K562 (cell line): ENCODE measurements around the gene PCBP2. TPM values are rescaled to one million over a fixed set of nuclear protein-coding genes. Genes with fewer than 3 reads are reported as not detected.
A peak's percentile ranks its signal among the peaks of the same experiment; 100 is the strongest.

Experiments
- ATAC-seq: fragments of 200-7000 bp; cut with Tn5 transposase; 3 replicates; pipeline ENCODE4 v1.9.1; 2020; ENCODE audit warnings: moderate library complexity
- BruUV-seq: library from RNA; stranded (reverse); fragments of 400-500 nt; replicated peaks from 2 replicates; lab custom pipeline; 2021; lab: Mats Ljungman, UMichigan
- CTCF ChIA-PET: fragments of 300-600 bp; formaldehyde crosslinking; extraction: SDS; loops from one replicate; lab custom pipeline; 2021; ENCODE audit warnings: low intra/inter-chr PET ratio; lab: Yijun Ruan, JAX
- POLR2A ChIA-PET: fragments of 300-600, 350-650 bp; sonication (Branson Sonifier 250); formaldehyde crosslinking; extraction: SDS; loops from one replicate; lab custom pipeline; 2021; ENCODE audit warnings: antibody characterized with exemption, inconsistent platforms; lab: Yijun Ruan, JAX
- DNase-seq, 4 experiments: peaks; one replicate each; pipeline versions ENCODE4 v3.0.0 to v3.0.0-alpha.2; 2011 to 2018; ENCODE audit warnings: low spot score in 3 of 4, mixed read lengths in 3 of 4; ENCODE audit errors: extremely low read depth in 1 of 4
- FAIRE-seq: peaks from 2 replicates; lab custom pipeline; 2011; peaks lifted over from hg19 to GRCh38; lab: Jason Lieb, UNC
- H2AFZ ChIP-seq: 2 replicates; pipeline ENCODE4 v1.6.0; 2011; ENCODE audit warnings: low read depth, low read length, control low read depth, inconsistent platforms
- H3K27ac ChIP-seq: fragments of 200-600 bp; 3 replicates; pipeline ENCODE4 v1.8.0; 2011; ENCODE audit warnings: low read depth, mild to moderate bottlenecking, control low read depth, inconsistent platforms, low read length, moderate library complexity, mixed read lengths; ENCODE audit errors: extremely low read depth
- H3K27me3 ChIP-seq, 2 experiments: fragments of 300-600 bp in 1 of 2; 2 replicates in 1 of 2; 3 replicates in 1 of 2; pipeline versions ENCODE4 v1.6.0 to v1.8.0; 2011; ENCODE audit warnings: inconsistent platforms in 2 of 2, low read length in 2 of 2, mild to moderate bottlenecking in 1 of 2, mixed read lengths in 1 of 2, moderate library complexity in 1 of 2; ENCODE audit not compliant: control insufficient read depth in 2 of 2, insufficient read depth in 2 of 2
- H3K36me3 ChIP-seq: fragments of 300-600 bp; 3 replicates; pipeline ENCODE4 v1.8.0; 2011; ENCODE audit warnings: mild to moderate bottlenecking, low read length, inconsistent platforms; ENCODE audit not compliant: control insufficient read depth, insufficient read depth
- H3K4me1 ChIP-seq, 2 experiments: fragments of 200-600 bp in 1 of 2; replicated peaks in 1 of 2; 2 replicates in 1 of 2; 3 replicates in 1 of 2; pipeline versions ENCODE4 v1.5.1 to v1.8.0; 2011; ENCODE audit warnings: inconsistent platforms in 2 of 2, low read length in 2 of 2, mild to moderate bottlenecking in 1 of 2, mixed read lengths in 1 of 2, moderate library complexity in 1 of 2; ENCODE audit not compliant: control insufficient read depth in 2 of 2, insufficient read depth in 2 of 2
- H3K4me2 ChIP-seq: 2 replicates; pipeline ENCODE4 v1.6.1; 2011; ENCODE audit warnings: low read length, control low read depth, inconsistent platforms, mixed read lengths; ENCODE audit not compliant: insufficient read depth
- H3K4me3 ChIP-seq: fragments of 200-600 bp; sonication (generic), shearing (Covaris generic); 2 replicates; pipeline ENCODE4 v1.5.1; 2016; ENCODE audit warnings: control low read depth, inconsistent platforms
- H3K79me2 ChIP-seq: fragments of 200-600 bp; 3 replicates; pipeline ENCODE4 v1.8.0; 2011; ENCODE audit warnings: low read length, inconsistent platforms; ENCODE audit not compliant: control insufficient read depth, insufficient read depth
- H3K9ac ChIP-seq, 2 experiments: 2 replicates each; pipeline versions ENCODE4 v1.6.0 to v1.6.1; 2011; ENCODE audit warnings: low read depth in 2 of 2, low read length in 2 of 2, control low read depth in 1 of 2, inconsistent platforms in 1 of 2, mild to moderate bottlenecking in 1 of 2, mixed read lengths in 1 of 2; ENCODE audit not compliant: insufficient read depth in 1 of 2
- H3K9me1 ChIP-seq: one replicate; pipeline ENCODE4 v1.6.0; 2011; ENCODE audit warnings: inconsistent platforms, mild to moderate bottlenecking, low read length, moderate library complexity; ENCODE audit not compliant: control insufficient read depth, insufficient read depth
- H3K9me3 ChIP-seq: replicated peaks from 2 replicates; pipeline ENCODE4 v1.5.1; 2011; ENCODE audit warnings: low read depth, low read length, inconsistent platforms; ENCODE audit not compliant: control insufficient read depth, insufficient read depth
- H4K20me1 ChIP-seq: replicated peaks from 2 replicates; pipeline ENCODE4 v1.6.1; 2011; ENCODE audit warnings: low read length, inconsistent platforms, mixed read lengths; ENCODE audit not compliant: control insufficient read depth, insufficient read depth
- JUN ChIP-seq, 2 experiments: sonication (generic) in 1 of 2; formaldehyde crosslinking in 1 of 2; IDR thresholded peaks; 2 replicates each; pipeline versions ENCODE4 v1.6.1 to v1.8.0; 2012 to 2022; ENCODE audit warnings: borderline replicate concordance in 2 of 2, mild to moderate bottlenecking in 2 of 2, improper control_type of control experiment in 1 of 2, low read depth in 1 of 2, low read length in 1 of 2, missing genetic modification reagents in 1 of 2
- POLR2A ChIP-seq: fragments of 450-650 bp; conservative IDR thresholded peaks from 2 replicates; pipeline ENCODE4 v1.6.1; 2016
- POLR2AphosphoS5 ChIP-seq: IDR thresholded peaks from 2 replicates; pipeline ENCODE4 v1.6.1; 2011; ENCODE audit warnings: mild to moderate bottlenecking, low read depth, low read length, moderate library complexity; ENCODE audit not compliant: control insufficient read depth, insufficient read depth
- RBFOX2 ChIP-seq: fragments of 200-400 bp; formaldehyde crosslinking; IDR thresholded peaks from 2 replicates; pipeline ENCODE4 v1.6.1; 2017; ENCODE audit warnings: low read depth, mild to moderate bottlenecking, low read length, moderate library complexity
- SIN3B ChIP-seq: fragments of 450-650 bp; IDR thresholded peaks from 2 replicates; pipeline ENCODE4 v1.6.1; 2017; ENCODE audit warnings: low read depth, mild to moderate bottlenecking, moderate library complexity
- SMARCB1 ChIP-seq: IDR thresholded peaks from 2 replicates; pipeline ENCODE4 v1.6.1; 2011; ENCODE audit warnings: improper control_type of control experiment, low read depth; ENCODE audit not compliant: insufficient read length
- SUPT5H ChIP-seq: fragments of 450-650 bp; IDR thresholded peaks from 2 replicates; pipeline ENCODE4 v1.6.1; 2016
- ZNF133 ChIP-seq: fragments of 250-450 bp; sonication (Bioruptor Pico); IDR thresholded peaks from 2 replicates; pipeline ENCODE4 v1.4.0; 2020; ENCODE audit warnings: mild to moderate bottlenecking
- WGBS: fragments of 100-300 bp; shearing (Covaris generic); methylation state at CpG from one replicate; pipeline ENCODE4 v1.1.6; 2016; ENCODE audit warnings: low coverage, mixed read lengths; ENCODE audit not compliant: insufficient coverage; ENCODE audit errors: missing lambda C conversion rate; 5-methylcytosine and 5-hydroxymethylcytosine counted together
- in situ Hi-C: fragments of 300-500 bp; cut with MboI; formaldehyde crosslinking; loops from 4 replicates; pipeline ENCODE4 v1.15.0; 2018; ENCODE audit warnings: inconsistent platforms, mixed read lengths
- intact Hi-C: fragments of 100-400 bp; cut with micrococcal nuclease; formaldehyde crosslinking; loops from 2 replicates; pipeline ENCODE4 v1.14.2; 2022
- polyA plus RNA-seq, 8 experiments: library from polyadenylated mRNA; depleted of rRNA in 4 of 8; stranded (reverse) in 5 of 8; unstranded in 3 of 8; fragments of >200 nt; fragmentation: Nextera tagmentation in 2 of 8; fragmentation: Illumina TruSeq in 1 of 8; extraction: Ambion mirVana in 2 of 8; extraction: Trizol in 1 of 8; gene quantifications; 2 replicates each; pipeline versions ENCODE4 v1.2.1 to v1.2.3, GENCODE V29; 2011 to 2014; ENCODE audit warnings: inconsistent platforms in 1 of 8, missing spikeins in 1 of 8
- total RNA-seq, 7 experiments: library from RNA; depleted of rRNA in 6 of 7; stranded (reverse); fragments of >200 nt in 6 of 7; fragmentation: Illumina TruSeq in 2 of 7; extraction: Trizol in 2 of 7; gene quantifications; 2 replicates each; pipeline versions ENCODE4 v1.2.1 to v1.2.3, GENCODE V29; 2011 to 2021; ENCODE audit warnings: low replicate concordance in 1 of 7
- TF ChIP-seq, protein P1 (sequence below), 2 experiments: fragments of 250-450 bp in 1 of 2; fragments of 450-650 bp in 1 of 2; sonication (Bioruptor Pico) in 1 of 2; IDR thresholded peaks; 2 replicates each; pipeline versions ENCODE4 v1.6.1 to v1.8.0; 2016 to 2021; ENCODE audit warnings: mild to moderate bottlenecking in 2 of 2, moderate library complexity in 2 of 2, missing compliant biosample characterization in 1 of 2, missing genetic modification characterization in 1 of 2
- TF ChIP-seq, protein P2 (sequence below): IDR thresholded peaks from 2 replicates; pipeline ENCODE4 v1.6.1; 2014; ENCODE audit warnings: antibody characterized with exemption

The PCBP2 gene
- total and polyA plus RNA-seq, 9 of the 15 experiments (the other 6 are each of a cell fraction or from before 2014, with no cell fraction given): 137 to 831 (median 328) TPM

DNA sequence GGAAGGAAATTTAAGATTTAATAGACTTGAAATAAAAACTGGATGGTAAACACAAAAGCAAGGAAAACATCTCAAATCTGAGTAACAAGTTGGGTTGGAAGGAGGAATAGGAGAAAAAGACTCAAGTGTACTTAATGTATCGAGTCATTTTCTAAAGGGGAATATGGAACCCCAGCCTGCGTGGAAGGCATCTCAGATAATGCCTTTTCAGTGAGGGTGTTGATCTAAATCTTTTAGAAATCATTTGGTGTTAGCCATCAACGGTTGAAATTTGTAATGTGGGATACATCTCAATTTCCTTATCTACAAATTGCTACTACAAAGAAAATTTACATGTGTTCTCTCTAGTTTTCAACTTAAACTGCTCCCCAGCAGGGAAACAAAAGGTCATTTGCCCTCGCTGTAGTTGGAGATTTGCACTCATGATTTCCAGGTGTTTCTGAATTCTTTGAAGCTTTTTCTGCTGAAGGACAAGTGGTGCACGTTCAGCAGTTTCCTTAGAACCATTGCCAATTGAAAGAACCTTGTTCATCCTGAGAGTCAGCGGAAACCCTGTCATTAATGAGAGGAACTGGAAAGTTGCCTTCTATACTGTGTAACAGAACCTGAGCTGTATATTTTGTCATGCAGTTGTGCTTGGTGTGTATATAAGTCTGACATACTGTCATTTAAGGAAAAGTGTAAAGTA lies 2.2 kb downstream of the PCBP2 start (continued):
- TF ChIP-seq SMARCB1: no peak
- TF ChIP-seq, protein P1, sequence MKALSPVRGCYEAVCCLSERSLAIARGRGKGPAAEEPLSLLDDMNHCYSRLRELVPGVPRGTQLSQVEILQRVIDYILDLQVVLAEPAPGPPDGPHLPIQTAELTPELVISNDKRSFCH (CRISPR knock-in tag; IDR thresholded peaks at IDR 0.05): no peak
- TF ChIP-seq, protein P1 (tag; IDR thresholded peaks at IDR 0.05): no peak
- peak; percentile 50 for TF ChIP-seq RBFOX2
- TF ChIP-seq SIN3B: no peak
- TF ChIP-seq ZNF133 (CRISPR knock-in tag): no peak
- TF ChIP-seq, protein P2, sequence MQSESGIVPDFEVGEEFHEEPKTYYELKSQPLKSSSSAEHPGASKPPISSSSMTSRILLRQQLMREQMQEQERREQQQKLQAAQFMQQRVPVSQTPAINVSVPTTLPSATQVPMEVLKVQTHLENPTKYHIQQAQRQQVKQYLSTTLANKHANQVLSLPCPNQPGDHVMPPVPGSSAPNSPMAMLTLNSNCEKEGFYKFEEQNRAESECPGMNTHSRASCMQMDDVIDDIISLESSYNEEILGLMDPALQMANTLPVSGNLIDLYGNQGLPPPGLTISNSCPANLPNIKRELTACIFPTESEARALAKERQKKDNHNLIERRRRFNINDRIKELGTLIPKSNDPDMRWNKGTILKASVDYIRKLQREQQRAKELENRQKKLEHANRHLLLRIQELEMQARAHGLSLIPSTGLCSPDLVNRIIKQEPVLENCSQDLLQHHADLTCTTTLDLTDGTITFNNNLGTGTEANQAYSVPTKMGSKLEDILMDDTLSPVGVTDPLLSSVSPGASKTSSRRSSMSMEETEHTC: no peak

DNA sequence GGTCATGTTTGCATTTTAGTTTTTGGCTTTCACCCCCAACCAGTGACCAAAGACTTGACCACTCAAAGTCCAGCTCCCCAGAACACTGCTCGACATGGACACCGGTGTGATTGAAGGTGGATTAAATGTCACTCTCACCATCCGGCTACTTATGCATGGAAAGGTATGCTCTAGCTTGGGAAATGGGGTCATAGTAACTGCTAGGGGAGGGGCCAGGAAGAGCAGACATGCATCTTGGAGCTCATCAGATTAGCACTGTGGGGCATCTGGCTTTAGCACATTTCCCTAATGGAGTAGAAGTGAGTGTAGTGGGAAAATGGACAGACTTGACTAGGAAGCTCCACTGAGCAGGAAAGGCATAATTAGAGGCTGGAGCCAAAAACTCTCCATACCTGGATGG lies 2.8 kb downstream of the PCBP2 start:
- peak overlapping the region; percentile 10; the same call in 1 of the 2 replicates for H3K4me2 ChIP-seq
- no TSS peak for BruUV-seq
- peaks cover 70% of the 10 kb centered on the region for H3K36me3 ChIP-seq
- peak overlapping the region in 1 of 2 experiments; percentile 3; a peak in 1 of 4 replicates for H3K9ac ChIP-seq
- no peak overlapping the region for H3K27ac ChIP-seq
- peaks cover 0 to 17% of the 10 kb centered on the region in 2 experiments; a peak in 3 of 5 replicates for H3K4me1 ChIP-seq
- peak; percentile 39 for TF ChIP-seq SUPT5H
- TF ChIP-seq RBFOX2: peak; percentile 32; the same call in 1 of the 2 replicates
- TF ChIP-seq POLR2AphosphoS5: peak; percentile 25; the same call in 1 of the 2 replicates
- peak; percentile 49 for TF ChIP-seq POLR2A
- no peak for TF ChIP-seq JUN (IDR thresholded peaks at IDR 0.05; ENCODE audit: borderline replicate concordance, low read depth, low read length)
- TF ChIP-seq JUN (CRISPR knock-in tag; IDR thresholded peaks at IDR 0.05; ENCODE audit: borderline replicate concordance): no peak
- TF ChIP-seq, all 486 proteins: peak for 4
- ATAC-seq: no peak
- no peak for DNase-seq
- intact Hi-C loops (no loop called here), in situ Hi-C loops (no loop called here)
- Histone ChIP-seq H3K9me1 (peaks cover 4% of the 10 kb centered on the region), H3K27me3 (no peaks in the 10 kb centered on the region), H4K20me1 (peaks cover 36% of the 10 kb centered on the region), H3K4me3 (no peak overlapping the region; the same call in 1 of the 2 replicates), H2AFZ (no peak overlapping the region), H3K79me2 (peaks cover 76% of the 10 kb centered on the region), H3K9me3 (no peaks in the 10 kb centered on the region)
- POLR2A ChIA-PET: interaction anchor here (0.5 to 3.9 kb wide), 16 partner anchors 10 to 573 kb away, joined by 3 to 39 read pairs (median 5); partner anchors contain the start of genes AAAS, SP1 and TARBP2
- CTCF ChIA-PET: interaction anchor here (0.9 kb wide), 1 partner anchor 127 kb away, joined by 3 read pairs; no protein-coding TSS in a partner anchor
- 86% methylated on average over 3 of the region's 3 CpGs for WGBS
- peak; percentile 23 for FAIRE-seq
